Activated naive CD8-positive, alpha-beta T cell treated with anti-CD3 and anti-CD28 coated beads, Interleukin-2, amount 50 U/mL, for 24 hours (primary cell): ENCODE data around the gene TCIRG1.
"Not testable (repeated sequence)": the region's sequence is repeated elsewhere in the genome, so short reads cannot be mapped to it uniquely, and the experiment has no call there.

ENCODE experiments used
- ATAC-seq: fragments of 150-1000 bp; cut with Tn5 transposase; one replicate; pipeline ENCODE4 v1.10.0; 2021
- DNase-seq: peaks from one replicate; pipeline ENCODE4 v3.0.0; 2021
- H3K27ac Mint-ChIP-seq: one replicate; pipeline ENCODE4 v1.8.0; 2021; ENCODE audit warnings: mild to moderate bottlenecking, mixed read lengths
- H3K27me3 Mint-ChIP-seq: one replicate; pipeline ENCODE4 v1.8.0; 2021; ENCODE audit warnings: mixed read lengths
- H3K36me3 Mint-ChIP-seq: one replicate; pipeline ENCODE4 v1.8.0; 2021; ENCODE audit warnings: low read depth, mixed read lengths
- H3K4me1 Mint-ChIP-seq: one replicate; pipeline ENCODE4 v1.8.0; 2021; ENCODE audit warnings: mixed read lengths
- H3K4me3 Mint-ChIP-seq: one replicate; pipeline ENCODE4 v1.8.0; 2021; ENCODE audit warnings: mild to moderate bottlenecking, moderate library complexity, mixed read lengths
- H3K9me3 Mint-ChIP-seq: one replicate; pipeline ENCODE4 v1.8.0; 2021; ENCODE audit warnings: mixed read lengths

Gene TCIRG1

DNA sequence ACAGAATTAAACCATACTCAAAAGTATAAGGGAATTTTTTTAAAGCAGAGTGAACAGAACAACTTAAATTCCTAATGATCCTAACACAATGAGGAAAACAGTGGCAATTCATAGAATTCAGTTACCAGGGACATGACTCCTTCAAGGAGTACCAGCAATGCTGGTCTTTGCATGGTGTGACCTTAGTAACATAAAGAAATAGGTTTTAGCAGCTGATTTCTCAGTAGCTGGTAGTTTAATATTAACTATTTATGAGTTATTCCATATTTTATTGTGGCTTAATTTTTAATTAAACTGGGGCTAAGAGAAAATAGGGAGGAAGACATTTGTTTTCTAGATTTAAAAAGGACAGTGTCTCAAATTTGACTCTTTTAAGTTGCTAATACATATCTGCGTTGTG, 51.5 kb downstream of the TCIRG1 start:
- H3K4me3 Mint-ChIP-seq, result no peak overlapping the region
- no peaks in the 10 kb centered on the region for H3K9me3 Mint-ChIP-seq
- peaks cover 7% of the 10 kb centered on the region for H3K4me1 Mint-ChIP-seq
- H3K36me3 Mint-ChIP-seq, result peaks cover 2% of the 10 kb centered on the region
- H3K27ac Mint-ChIP-seq, result no peak overlapping the region
- DNase-seq (no peak), ATAC-seq (no peak)
- no peaks in the 10 kb centered on the region for H3K27me3 Mint-ChIP-seq

DNA sequence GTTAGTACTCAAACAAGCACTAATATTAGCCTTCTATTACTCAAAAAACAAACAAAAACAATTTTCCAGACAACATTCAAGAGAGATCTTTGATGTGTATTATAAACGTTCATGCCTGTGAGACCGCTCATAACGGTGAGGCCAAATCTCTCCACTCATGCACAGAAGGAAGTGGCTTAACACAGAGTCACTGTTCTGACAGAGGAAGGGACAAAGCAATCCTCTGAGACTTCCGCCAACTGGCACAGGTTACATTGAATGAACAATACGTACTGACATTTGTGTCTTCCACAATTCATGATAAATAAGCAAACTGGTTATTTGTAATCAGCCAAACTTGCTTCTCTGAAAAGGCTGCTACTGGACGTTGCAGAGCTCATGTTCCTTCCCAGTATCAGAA, 51.9 kb downstream of the TCIRG1 start:
- ATAC-seq (no peak), DNase-seq (no peak)
- H3K4me1 Mint-ChIP-seq, result peaks cover 7% of the 10 kb centered on the region
- H3K27ac Mint-ChIP-seq, result no peak overlapping the region
- no peaks in the 10 kb centered on the region for H3K9me3 Mint-ChIP-seq
- no peaks in the 10 kb centered on the region for H3K27me3 Mint-ChIP-seq
- H3K4me3 Mint-ChIP-seq, result no peak overlapping the region
- peaks cover 2% of the 10 kb centered on the region for H3K36me3 Mint-ChIP-seq

DNA sequence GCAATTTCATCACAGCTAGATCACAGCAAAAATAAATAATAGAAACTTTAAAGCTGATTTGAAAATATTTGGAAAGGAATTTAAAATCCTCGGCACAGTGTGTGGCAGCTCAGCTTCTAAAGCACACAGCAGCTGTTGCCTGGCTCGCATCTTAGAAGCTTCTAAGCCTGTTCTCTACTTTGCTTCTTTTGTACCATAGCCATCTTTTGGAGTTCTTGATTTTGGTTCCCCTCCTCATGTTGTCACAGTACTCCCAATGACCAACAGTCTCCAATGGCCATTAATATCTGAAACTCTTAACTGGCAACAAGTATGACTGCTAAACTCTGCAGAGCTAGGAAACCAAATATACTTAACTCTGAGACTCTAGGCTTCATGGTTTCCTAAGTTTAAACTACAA, 53.6 kb downstream of the TCIRG1 start:
- Mint-ChIP-seq H3K9me3 (no peaks in the 10 kb centered on the region), H3K4me1 (peaks cover 7% of the 10 kb centered on the region), H3K27ac (no peak overlapping the region), H3K27me3 (no peaks in the 10 kb centered on the region), H3K36me3 (peaks cover 2% of the 10 kb centered on the region), H3K4me3 (no peak overlapping the region)
- ATAC-seq, result no peak
- DNase-seq, result no peak

DNA sequence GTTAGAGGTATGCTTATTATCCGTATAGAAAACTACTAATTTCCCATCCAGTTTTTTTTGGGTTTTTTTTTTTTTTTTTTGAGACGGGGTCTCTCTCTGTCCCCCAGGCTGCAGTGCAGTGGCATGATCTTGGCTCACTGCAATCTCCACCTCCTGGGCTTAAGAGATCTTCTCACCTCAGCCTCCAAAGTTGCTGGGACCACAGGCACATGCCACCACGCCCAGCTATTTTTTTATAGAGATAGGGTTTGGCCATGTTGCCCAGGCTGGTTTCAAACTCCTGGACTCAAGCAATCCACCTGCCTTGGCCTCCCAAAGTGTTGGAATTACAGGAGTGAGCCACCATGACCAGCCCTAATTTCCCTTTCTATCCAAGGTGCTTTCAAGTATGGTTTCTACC, 54.1 kb downstream of the TCIRG1 start:
- not testable (repeated sequence) for H3K4me3 Mint-ChIP-seq, DNase-seq, H3K27ac Mint-ChIP-seq, ATAC-seq, H3K4me1 Mint-ChIP-seq, H3K9me3 Mint-ChIP-seq, H3K36me3 Mint-ChIP-seq, H3K27me3 Mint-ChIP-seq

GRCh38 chr11:68093565-68093964, 54.7 kb downstream of the TCIRG1 start:
- peaks cover 2% of the 10 kb centered on the region for H3K36me3 Mint-ChIP-seq
- H3K9me3 Mint-ChIP-seq, result no peaks in the 10 kb centered on the region
- DNase-seq (no peak), ATAC-seq (no peak)
- peaks cover 7% of the 10 kb centered on the region for H3K4me1 Mint-ChIP-seq
- H3K27me3 Mint-ChIP-seq, result no peaks in the 10 kb centered on the region
- H3K27ac Mint-ChIP-seq, result no peak overlapping the region
- H3K4me3 Mint-ChIP-seq, result no peak overlapping the region

DNA sequence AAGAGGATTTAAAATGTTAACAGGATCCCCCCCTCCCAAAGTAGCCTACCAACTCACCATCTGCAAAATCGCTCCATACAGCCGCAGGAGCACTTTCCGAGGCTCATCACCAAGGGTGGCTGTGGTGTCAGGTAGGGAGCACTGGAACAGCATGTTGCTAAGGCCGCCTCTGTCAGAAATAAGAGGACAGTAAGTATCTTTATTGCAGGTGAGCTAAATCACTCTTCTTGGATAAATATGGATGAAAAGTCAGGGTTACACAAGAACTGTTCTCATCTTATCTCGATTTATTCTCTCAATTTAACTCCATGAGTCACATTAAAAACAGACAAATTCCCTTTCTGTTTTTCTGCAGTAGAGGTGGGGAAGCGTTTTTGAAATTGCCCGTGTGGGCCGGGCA, 58.1 kb downstream of the TCIRG1 start:
- ATAC-seq (no peak), DNase-seq (no peak)
- peaks cover 2% of the 10 kb centered on the region for H3K36me3 Mint-ChIP-seq
- peaks cover 19% of the 10 kb centered on the region for H3K4me1 Mint-ChIP-seq
- no peaks in the 10 kb centered on the region for H3K27me3 Mint-ChIP-seq
- no peak overlapping the region for H3K4me3 Mint-ChIP-seq
- no peaks in the 10 kb centered on the region for H3K9me3 Mint-ChIP-seq
- no peak overlapping the region for H3K27ac Mint-ChIP-seq

DNA sequence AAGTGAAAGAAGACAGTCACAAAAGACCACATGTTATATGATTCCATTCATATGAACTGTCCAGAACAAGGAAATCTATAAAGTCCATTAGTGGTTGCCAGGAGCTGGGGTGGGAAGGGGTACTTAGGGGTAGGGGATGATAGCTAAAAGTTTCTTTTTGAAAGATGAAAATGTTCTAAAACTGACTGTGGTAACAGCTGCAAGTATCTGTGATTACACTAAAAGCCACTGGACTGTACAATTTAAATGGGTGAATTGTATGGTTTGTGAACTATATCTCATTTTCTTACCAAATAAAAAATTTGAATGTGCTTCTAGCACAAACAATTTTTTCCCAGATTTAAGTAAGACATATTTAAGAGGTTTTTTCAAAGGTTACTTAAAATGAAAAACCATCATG, 60.2 kb downstream of the TCIRG1 start:
- Mint-ChIP-seq H3K4me1 (peaks cover 19% of the 10 kb centered on the region), H3K9me3 (no peaks in the 10 kb centered on the region), H3K4me3 (peak overlapping the region; percentile 62), H3K27me3 (no peaks in the 10 kb centered on the region), H3K36me3 (peaks cover 2% of the 10 kb centered on the region), H3K27ac (peak overlapping the region; percentile 65)
- DNase-seq (no peak), ATAC-seq (no peak)

GRCh38 chr11:68099474-68100405, 60.9 kb downstream of the TCIRG1 start:
- ATAC-seq, result peak; percentile 95
- peak overlapping the region; percentile 62 for H3K4me3 Mint-ChIP-seq

More at GRCh38 chr11:68099474-68100405, 60.9 kb downstream of the TCIRG1 start:
- peak; percentile 61 for DNase-seq
- H3K36me3 Mint-ChIP-seq, result peaks cover under 1% of the 10 kb centered on the region
- peak overlapping the region; percentile 65 for H3K27ac Mint-ChIP-seq
- H3K27me3 Mint-ChIP-seq, result no peaks in the 10 kb centered on the region
- H3K9me3 Mint-ChIP-seq, result no peaks in the 10 kb centered on the region
- H3K4me1 Mint-ChIP-seq, result peaks cover 19% of the 10 kb centered on the region
